ENCODE results near the gene HNF1B.

Gene HNF1B

GRCh38 chr17:37761961-37762360 is 17.1 kb upstream of the HNF1B start:
- no peak for DNase-seq (ENCODE audit: low read depth in 2 of 2)
- H3K4me3 ChIP-seq (replicated peaks in 1 of 2; ENCODE audit: low read depth in 2 of 2, low read length in 2 of 2), result no peak overlapping the region
- TF ChIP-seq CTCF (IDR thresholded peaks at IDR 0.05; ENCODE audit: low read depth, low read length), result no peak

- DNase-seq (ENCODE audit: low read depth in 2 of 2), result no peak
- TF ChIP-seq CTCF (IDR thresholded peaks at IDR 0.05; ENCODE audit: low read depth, low read length), result no peak
- no peak overlapping the region for H3K4me3 ChIP-seq (replicated peaks in 1 of 2; ENCODE audit: low read depth in 2 of 2, low read length in 2 of 2)
Observed at GRCh38 chr17:37761059-37761458, 16.2 kb upstream of the HNF1B start.

- H3K4me3 ChIP-seq (replicated peaks in 1 of 2; ENCODE audit: low read depth in 2 of 2, low read length in 2 of 2), result no peak overlapping the region
- TF ChIP-seq CTCF (IDR thresholded peaks at IDR 0.05; ENCODE audit: low read depth, low read length), result no peak
Observed at GRCh38 chr17:37759014-37759637, 14.3 kb upstream of the HNF1B start.

GRCh38 chr17:37756051-37756450 is 11.2 kb upstream of the HNF1B start:
- DNase-seq (ENCODE audit: low read depth in 2 of 2), result no peak
- H3K4me3 ChIP-seq (replicated peaks in 1 of 2; ENCODE audit: low read depth in 2 of 2, low read length in 2 of 2), result no peak overlapping the region
- no peak for TF ChIP-seq CTCF (IDR thresholded peaks at IDR 0.05; ENCODE audit: low read depth, low read length)

More at GRCh38 chr17:37759014-37759637, 14.3 kb upstream of the HNF1B start:
- no peak for DNase-seq (ENCODE audit: low read depth in 2 of 2)

- no peak overlapping the region for H3K4me3 ChIP-seq (replicated peaks in 1 of 2; ENCODE audit: low read depth in 2 of 2, low read length in 2 of 2)
- no peak for TF ChIP-seq CTCF (IDR thresholded peaks at IDR 0.05; ENCODE audit: low read depth, low read length)
- no peak for DNase-seq (ENCODE audit: low read depth in 2 of 2)
Observed at GRCh38 chr17:37755455-37755854, 10.6 kb upstream of the HNF1B start.

- no peak for TF ChIP-seq CTCF (IDR thresholded peaks at IDR 0.05; ENCODE audit: low read depth, low read length)
- no peak for DNase-seq (ENCODE audit: low read depth in 2 of 2)
- H3K4me3 ChIP-seq (replicated peaks in 1 of 2; ENCODE audit: low read depth in 2 of 2, low read length in 2 of 2), result no peak overlapping the region
Observed at GRCh38 chr17:37754363-37754762, 9.5 kb upstream of the HNF1B start.

- TF ChIP-seq CTCF (IDR thresholded peaks at IDR 0.05; ENCODE audit: low read depth, low read length), result no peak
- no peak overlapping the region for H3K4me3 ChIP-seq (replicated peaks in 1 of 2; ENCODE audit: low read depth in 2 of 2, low read length in 2 of 2)
- DNase-seq (ENCODE audit: low read depth in 2 of 2), result peak in 1 of 2 donors; percentile 44
Observed at GRCh38 chr17:37752482-37752881, 7.6 kb upstream of the HNF1B start.
